Neural crest cell (in vitro differentiated cells): Measurements from ENCODE around the gene ULK2. TPM values are rescaled to one million over a fixed set of nuclear protein-coding genes. Genes with fewer than 3 reads are reported as not detected.

Source experiments
- DNase-seq: peaks from one replicate; pipeline ENCODE4 v3.0.0; 2021; ENCODE audit warnings: low read depth, mixed read lengths, low spot score
- H3K27ac Mint-ChIP-seq: one replicate; pipeline ENCODE4 v1.8.0; 2021; ENCODE audit warnings: mild to moderate bottlenecking, mixed read lengths; ENCODE audit not compliant: unreplicated experiment
- H3K27me3 Mint-ChIP-seq: 2 replicates; pipeline ENCODE4 v1.8.0; 2021; ENCODE audit warnings: low read depth, mild to moderate bottlenecking, mixed read lengths
- H3K36me3 Mint-ChIP-seq: 2 replicates; pipeline ENCODE4 v1.8.0; 2021; ENCODE audit warnings: low read depth, mild to moderate bottlenecking, mixed read lengths
- H3K4me1 Mint-ChIP-seq: 2 replicates; pipeline ENCODE4 v1.8.0; 2021; ENCODE audit warnings: mixed read lengths
- H3K4me3 Mint-ChIP-seq: one replicate; pipeline ENCODE4 v1.8.0; 2021; ENCODE audit warnings: mild to moderate bottlenecking, mixed read lengths
- H3K9me3 Mint-ChIP-seq: 2 replicates; pipeline ENCODE4 v1.8.0; 2021; ENCODE audit warnings: mixed read lengths
- CTCF ChIP-seq: fragments of 200-600 bp; sonication (generic); conservative IDR thresholded peaks from 2 replicates; pipeline ENCODE4 v1.5.0; 2021; ENCODE audit warnings: antibody characterized with exemption, mild to moderate bottlenecking
- total RNA-seq: library from RNA; stranded (reverse); gene quantifications from 2 replicates; pipeline ENCODE4 v1.2.1, GENCODE V29; 2021

The ULK2 gene
- total RNA-seq, 1 donor from 2014 or later = 30.7 TPM

GRCh38 chr17:19739241-19740201 lies 128.2 kb downstream of the ULK2 start:
- no peaks in the 10 kb centered on the region for H3K4me1 Mint-ChIP-seq
- no peak overlapping the region for H3K27ac Mint-ChIP-seq
- H3K9me3 Mint-ChIP-seq = no peaks in the 10 kb centered on the region
- H3K4me3 Mint-ChIP-seq = no peak overlapping the region
- H3K27me3 Mint-ChIP-seq = no peaks in the 10 kb centered on the region
- no peak for DNase-seq
- no peak for TF ChIP-seq CTCF
- no peaks in the 10 kb centered on the region for H3K36me3 Mint-ChIP-seq

GRCh38 chr17:19738757-19739156 lies 129.0 kb downstream of the ULK2 start:
- no peak for DNase-seq
- H3K27me3 Mint-ChIP-seq = no peaks in the 10 kb centered on the region
- no peak overlapping the region for H3K27ac Mint-ChIP-seq
- no peak for TF ChIP-seq CTCF
- H3K9me3 Mint-ChIP-seq = no peaks in the 10 kb centered on the region
- no peaks in the 10 kb centered on the region for H3K4me1 Mint-ChIP-seq
- no peaks in the 10 kb centered on the region for H3K36me3 Mint-ChIP-seq
- H3K4me3 Mint-ChIP-seq = no peak overlapping the region

DNA sequence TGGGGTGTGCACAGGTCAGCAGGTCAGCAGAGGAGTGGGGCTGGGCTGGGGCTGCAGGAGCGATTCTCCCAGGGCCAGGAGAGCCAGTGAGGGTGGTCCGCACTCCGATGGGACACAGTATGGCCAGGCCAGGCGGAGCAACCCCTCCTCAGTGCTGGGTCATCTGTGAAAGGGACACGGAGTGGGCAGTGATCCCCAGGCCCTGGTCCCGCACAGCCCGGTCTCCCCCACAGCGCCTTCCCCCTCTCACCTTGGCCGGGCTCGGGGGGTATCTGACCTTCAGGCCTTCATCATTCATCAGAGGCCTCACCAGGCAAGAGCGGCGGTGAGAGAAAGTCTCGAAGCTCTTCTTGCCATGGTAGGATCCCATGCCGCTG lies 129.7 kb downstream of the ULK2 start:
- TF ChIP-seq CTCF = no peak
- Mint-ChIP-seq H3K9me3 (no peaks in the 10 kb centered on the region), H3K4me1 (no peaks in the 10 kb centered on the region), H3K4me3 (no peak overlapping the region), H3K27ac (peak overlapping the region; percentile 14), H3K36me3 (no peaks in the 10 kb centered on the region), H3K27me3 (no peaks in the 10 kb centered on the region)
- no peak for DNase-seq

DNA sequence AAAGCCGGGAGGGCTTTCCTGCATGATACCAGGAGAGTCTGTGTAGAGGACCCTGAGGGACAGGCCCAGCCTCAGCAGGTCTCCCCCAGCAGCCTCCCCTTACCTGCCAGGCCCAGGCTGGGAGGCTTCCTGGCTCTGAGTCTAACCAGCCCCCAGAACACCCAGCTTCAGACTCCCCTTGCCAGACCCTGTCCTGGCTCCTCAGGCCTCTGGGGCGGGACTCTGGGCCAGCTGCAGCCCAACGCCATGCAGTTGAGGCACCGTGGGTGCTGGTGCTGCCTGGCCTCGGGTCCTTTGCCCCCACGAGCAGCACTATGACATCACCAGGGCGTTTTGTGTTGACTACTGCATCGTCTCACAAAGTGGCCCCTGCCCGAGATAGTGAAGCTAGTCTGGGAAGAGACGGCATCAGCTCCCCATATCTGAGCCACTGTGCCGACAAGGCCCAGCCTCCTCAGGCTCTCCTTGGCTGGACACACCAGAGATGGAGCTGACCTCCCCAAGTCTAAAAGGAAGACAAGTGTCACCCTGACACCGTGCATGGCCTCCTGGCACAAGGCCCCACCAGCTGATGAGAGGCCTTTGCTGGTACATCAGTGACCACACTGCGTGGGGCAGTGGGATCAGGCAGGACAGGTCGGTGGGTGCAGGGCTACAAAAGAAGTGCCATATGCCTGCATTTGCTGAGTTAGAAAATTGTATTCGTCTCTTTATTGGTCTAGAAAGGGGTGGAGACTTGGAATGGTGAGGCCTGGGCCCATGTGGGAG lies 130.2 kb downstream of the ULK2 start:
- Mint-ChIP-seq H3K27ac (peak overlapping the region; percentile 14), H3K27me3 (no peaks in the 10 kb centered on the region), H3K9me3 (no peaks in the 10 kb centered on the region), H3K4me3 (no peak overlapping the region), H3K4me1 (no peaks in the 10 kb centered on the region), H3K36me3 (no peaks in the 10 kb centered on the region)
- DNase-seq = no peak
- TF ChIP-seq CTCF = no peak

DNA sequence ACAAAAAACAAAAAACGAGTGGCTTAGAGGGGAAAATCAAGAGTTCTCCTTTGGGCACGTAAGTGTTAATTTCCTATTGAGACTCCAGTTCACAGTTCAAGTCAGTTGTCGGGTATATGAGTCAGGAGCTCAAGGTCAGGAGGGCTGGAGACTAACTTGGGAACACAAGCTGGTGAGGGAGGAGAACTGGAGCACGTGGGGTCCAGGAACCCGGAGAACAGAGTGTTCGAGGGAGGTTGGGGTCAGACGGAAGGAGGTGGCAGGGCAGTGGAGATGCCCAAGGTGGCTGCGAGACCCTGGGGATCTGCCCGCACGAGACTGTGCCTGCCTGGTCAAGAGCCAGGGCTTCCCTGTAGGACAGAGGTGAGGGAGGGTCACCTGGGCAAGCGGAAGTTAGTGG lies 131.7 kb downstream of the ULK2 start:
- no peak for TF ChIP-seq CTCF
- DNase-seq = no peak
- H3K27me3 Mint-ChIP-seq = no peaks in the 10 kb centered on the region
- H3K9me3 Mint-ChIP-seq = no peaks in the 10 kb centered on the region
- no peaks in the 10 kb centered on the region for H3K36me3 Mint-ChIP-seq
- H3K27ac Mint-ChIP-seq = no peak overlapping the region
- H3K4me3 Mint-ChIP-seq = no peak overlapping the region
- no peaks in the 10 kb centered on the region for H3K4me1 Mint-ChIP-seq
